GM21576 (cell line): ENCODE measurements around the gene GSK3B.
"Not testable (repeated sequence)": the region's sequence is repeated elsewhere in the genome, so short reads cannot be mapped to it uniquely, and the experiment has no call there.

Experiments
- ATAC-seq: cut with Tn5 transposase; IDR thresholded peaks from one replicate; pipeline ENCODE4 v1.9.1; 2021; ENCODE audit warnings: mild to moderate bottlenecking, moderate library complexity; ENCODE audit not compliant: unreplicated experiment

Gene GSK3B

GRCh38 chr3:120057626-120058025 is 36.6 kb downstream of the GSK3B start:
- ATAC-seq = no peak

- ATAC-seq = no peak
These were observed 37.2 kb downstream of the GSK3B start for GRCh38 chr3:120057029-120057428.

- not testable (repeated sequence) for ATAC-seq
These were observed 40.6 kb downstream of the GSK3B start for GRCh38 chr3:120053647-120054046.

GRCh38 chr3:120052677-120053076 is 41.6 kb downstream of the GSK3B start:
- peak; percentile 16 for ATAC-seq

GRCh38 chr3:120052225-120052624 is 42.0 kb downstream of the GSK3B start:
- peak; percentile 76 for ATAC-seq

- ATAC-seq = not testable (repeated sequence)
These were observed 42.7 kb downstream of the GSK3B start for GRCh38 chr3:120051570-120051969.

- no peak for ATAC-seq
These were observed 44.2 kb downstream of the GSK3B start for GRCh38 chr3:120049881-120050539.

GRCh38 chr3:120049072-120049471 is 45.2 kb downstream of the GSK3B start:
- ATAC-seq = no peak

- no peak for ATAC-seq
These were observed 45.7 kb downstream of the GSK3B start for GRCh38 chr3:120048355-120049041.

GRCh38 chr3:120047686-120048085 is 46.6 kb downstream of the GSK3B start:
- no peak for ATAC-seq

- ATAC-seq = no peak
These were observed 53.4 kb downstream of the GSK3B start for GRCh38 chr3:120040813-120041377.

GRCh38 chr3:120039642-120040610 is 54.3 kb downstream of the GSK3B start:
- ATAC-seq = no peak

GRCh38 chr3:120033596-120033995 is 60.7 kb downstream of the GSK3B start:
- ATAC-seq = no peak

GRCh38 chr3:120031561-120031960 is 62.7 kb downstream of the GSK3B start:
- ATAC-seq = no peak

GRCh38 chr3:120029749-120030148 is 64.5 kb downstream of the GSK3B start:
- ATAC-seq = no peak

GRCh38 chr3:120028271-120029047 is 65.8 kb downstream of the GSK3B start:
- ATAC-seq = no peak

- no peak for ATAC-seq
These were observed 67.0 kb downstream of the GSK3B start for GRCh38 chr3:120027226-120027625.

- ATAC-seq = no peak
These were observed 68.7 kb downstream of the GSK3B start for GRCh38 chr3:120025520-120025919.

GRCh38 chr3:120024103-120024502 is 70.1 kb downstream of the GSK3B start:
- ATAC-seq = no peak

- no peak for ATAC-seq
These were observed 71.5 kb downstream of the GSK3B start for GRCh38 chr3:120022729-120023128.
